HepG2 (cell line): ENCODE data around the gene HDAC10. TPM values are rescaled to one million over a fixed set of nuclear protein-coding genes. Genes with fewer than 3 reads are reported as not detected.

Source experiments
- CENPT ChIP-seq: sonication (generic); formaldehyde crosslinking; IDR thresholded peaks from 2 replicates; pipeline ENCODE4 v1.8.0; 2022; ENCODE audit warnings: low read depth, mild to moderate bottlenecking, moderate library complexity, missing genetic modification reagents
- CHD2 ChIP-seq: IDR thresholded peaks from 2 replicates; pipeline ENCODE4 v1.6.1; 2011; ENCODE audit warnings: low read depth, low read length, improper control_type of control experiment
- TBX2 ChIP-seq: sonication (generic); formaldehyde crosslinking; IDR thresholded peaks from 2 replicates; pipeline ENCODE4 v1.5.0; 2020; ENCODE audit warnings: missing genetic modification reagents, mild to moderate bottlenecking, borderline replicate concordance
- ZFY ChIP-seq: sonication (generic); formaldehyde crosslinking; IDR thresholded peaks from 2 replicates; pipeline ENCODE4 v1.4.0; 2020; ENCODE audit warnings: missing genetic modification reagents
- ZNF101 ChIP-seq: sonication (generic); formaldehyde crosslinking; IDR thresholded peaks from 2 replicates; pipeline ENCODE4 v1.4.0; 2020; ENCODE audit warnings: mild to moderate bottlenecking, low read depth, missing genetic modification reagents, borderline replicate concordance
- ZNF124 ChIP-seq: sonication (generic); formaldehyde crosslinking; IDR thresholded peaks from 2 replicates; pipeline ENCODE4 v1.4.0; 2020; ENCODE audit warnings: missing genetic modification reagents
- ZNF737 ChIP-seq: sonication (generic); formaldehyde crosslinking; IDR thresholded peaks from 2 replicates; pipeline ENCODE4 v1.5.0; 2020; ENCODE audit warnings: missing genetic modification reagents, mild to moderate bottlenecking, borderline replicate concordance
- ZNF891 ChIP-seq: sonication (generic); formaldehyde crosslinking; IDR thresholded peaks from 2 replicates; pipeline ENCODE4 v1.5.0; 2020; ENCODE audit warnings: mild to moderate bottlenecking, missing genetic modification reagents
- polyA plus RNA-seq, 8 experiments: library from polyadenylated mRNA; depleted of rRNA in 3 of 8; stranded (reverse) in 7 of 8; unstranded in 1 of 8; fragments of >200 nt; fragmentation: Illumina TruSeq in 4 of 8; extraction: Trizol in 4 of 8; gene quantifications; 2 replicates each; pipeline versions ENCODE4 v1.2.1 to v1.2.3, GENCODE V29; 2011 to 2016; ENCODE audit warnings: low read depth in 4 of 8, missing spikeins in 1 of 8, mixed read lengths in 1 of 8; ENCODE audit not compliant: insufficient read depth in 1 of 8
- total RNA-seq, 5 experiments: library from RNA; depleted of rRNA; stranded (reverse); fragments of >200 nt; fragmentation: Illumina TruSeq; extraction: Trizol; gene quantifications; 2 replicates each; pipeline ENCODE4 v1.2.3, GENCODE V29; 2016; ENCODE audit warnings: low read depth in 1 of 5
- TF ChIP-seq, protein P1 (sequence below): sonication (generic); formaldehyde crosslinking; IDR thresholded peaks from 2 replicates; pipeline ENCODE4 v1.4.0; 2020; ENCODE audit warnings: missing genetic modification reagents, mild to moderate bottlenecking, borderline replicate concordance
- TF ChIP-seq, protein P2 (sequence below): sonication (generic); formaldehyde crosslinking; IDR thresholded peaks from 2 replicates; pipeline ENCODE4 v1.8.0; 2022; ENCODE audit warnings: mild to moderate bottlenecking, missing genetic modification reagents, moderate library complexity
- TF ChIP-seq, protein P3 (sequence below): sonication (generic); formaldehyde crosslinking; IDR thresholded peaks from 2 replicates; pipeline ENCODE4 v1.4.0; 2020; ENCODE audit warnings: missing genetic modification reagents, borderline replicate concordance
- TF ChIP-seq, protein P4 (sequence below): sonication (generic); formaldehyde crosslinking; IDR thresholded peaks from 2 replicates; pipeline ENCODE4 v1.5.1; 2020; ENCODE audit warnings: mild to moderate bottlenecking, missing genetic modification reagents, moderate library complexity
- TF ChIP-seq, protein P5 (sequence below): sonication (generic); formaldehyde crosslinking; IDR thresholded peaks from 2 replicates; pipeline ENCODE4 v1.4.0; 2020; ENCODE audit warnings: missing genetic modification reagents
- TF ChIP-seq, protein P6 (sequence below): sonication (generic); formaldehyde crosslinking; IDR thresholded peaks from 2 replicates; pipeline ENCODE4 v1.4.0; 2020; ENCODE audit warnings: missing genetic modification reagents

HDAC10 gene
- total and polyA plus RNA-seq, 2 of the 13 experiments (the other 11 are each of a cell fraction or from before 2014, with no cell fraction given) = 13.9 to 14.9 TPM

DNA sequence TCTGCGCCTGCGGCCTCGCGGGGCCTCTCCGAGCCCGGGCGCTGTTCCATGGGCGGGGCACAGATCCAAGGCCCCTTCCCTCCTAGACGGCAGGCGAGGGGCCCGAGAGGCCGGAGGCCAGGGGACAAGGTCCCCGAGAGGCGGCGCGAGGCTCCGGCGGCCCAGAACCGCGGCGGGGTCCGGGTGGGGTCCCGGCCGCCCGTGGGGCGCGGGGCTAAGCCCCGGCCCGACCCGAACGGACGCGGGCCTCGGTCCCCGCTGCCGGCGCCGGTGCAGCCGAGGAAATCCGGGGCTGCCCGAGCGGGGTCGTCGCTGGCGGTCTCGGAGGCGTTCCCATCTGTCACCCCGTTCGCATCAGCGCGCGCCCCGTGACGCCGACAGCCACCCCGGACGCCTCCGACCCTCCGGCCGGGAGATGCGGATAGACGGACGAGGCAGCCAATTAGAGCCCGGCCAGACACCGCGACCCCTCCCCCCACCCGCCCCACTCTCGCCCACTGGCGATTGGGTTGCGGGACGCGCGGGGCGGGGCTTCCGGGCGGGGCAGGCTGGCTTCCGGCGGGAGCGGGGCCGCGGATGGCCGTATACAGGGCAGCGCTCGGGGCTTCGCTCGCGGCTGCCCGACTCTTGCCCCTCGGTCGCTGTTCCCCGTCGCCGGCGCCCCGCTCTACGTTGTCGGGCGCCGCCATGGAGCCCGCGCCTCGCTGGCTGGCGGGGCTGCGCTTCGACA is 50.4 kb downstream of the HDAC10 start, which contains the start of gene SELENOO (continued):
- TF ChIP-seq, protein P1, sequence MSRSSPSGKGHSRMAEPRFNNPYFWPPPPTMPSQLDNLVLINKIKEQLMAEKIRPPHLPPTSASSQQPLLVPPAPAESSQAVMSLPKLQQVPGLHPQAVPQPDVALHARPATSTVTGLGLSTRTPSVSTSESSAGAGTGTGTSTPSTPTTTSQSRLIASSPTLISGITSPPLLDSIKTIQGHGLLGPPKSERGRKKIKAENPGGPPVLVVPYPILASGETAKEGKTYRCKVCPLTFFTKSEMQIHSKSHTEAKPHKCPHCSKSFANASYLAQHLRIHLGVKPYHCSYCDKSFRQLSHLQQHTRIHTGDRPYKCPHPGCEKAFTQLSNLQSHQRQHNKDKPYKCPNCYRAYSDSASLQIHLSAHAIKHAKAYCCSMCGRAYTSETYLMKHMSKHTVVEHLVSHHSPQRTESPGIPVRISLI = 0 out of 2 replicates have a peak, but pooled peaks have one; percentile 38
- TF ChIP-seq ZNF737 = no peak
- TF ChIP-seq TBX2 (CRISPR knock-in tag) = peak; percentile 57; the same call in 1 of the 2 replicates
- peak; percentile 74 for TF ChIP-seq CHD2
- TF ChIP-seq, protein P2, sequence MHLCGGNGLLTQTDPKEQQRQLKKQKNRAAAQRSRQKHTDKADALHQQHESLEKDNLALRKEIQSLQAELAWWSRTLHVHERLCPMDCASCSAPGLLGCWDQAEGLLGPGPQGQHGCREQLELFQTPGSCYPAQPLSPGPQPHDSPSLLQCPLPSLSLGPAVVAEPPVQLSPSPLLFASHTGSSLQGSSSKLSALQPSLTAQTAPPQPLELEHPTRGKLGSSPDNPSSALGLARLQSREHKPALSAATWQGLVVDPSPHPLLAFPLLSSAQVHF = no peak
- TF ChIP-seq, protein P3, sequence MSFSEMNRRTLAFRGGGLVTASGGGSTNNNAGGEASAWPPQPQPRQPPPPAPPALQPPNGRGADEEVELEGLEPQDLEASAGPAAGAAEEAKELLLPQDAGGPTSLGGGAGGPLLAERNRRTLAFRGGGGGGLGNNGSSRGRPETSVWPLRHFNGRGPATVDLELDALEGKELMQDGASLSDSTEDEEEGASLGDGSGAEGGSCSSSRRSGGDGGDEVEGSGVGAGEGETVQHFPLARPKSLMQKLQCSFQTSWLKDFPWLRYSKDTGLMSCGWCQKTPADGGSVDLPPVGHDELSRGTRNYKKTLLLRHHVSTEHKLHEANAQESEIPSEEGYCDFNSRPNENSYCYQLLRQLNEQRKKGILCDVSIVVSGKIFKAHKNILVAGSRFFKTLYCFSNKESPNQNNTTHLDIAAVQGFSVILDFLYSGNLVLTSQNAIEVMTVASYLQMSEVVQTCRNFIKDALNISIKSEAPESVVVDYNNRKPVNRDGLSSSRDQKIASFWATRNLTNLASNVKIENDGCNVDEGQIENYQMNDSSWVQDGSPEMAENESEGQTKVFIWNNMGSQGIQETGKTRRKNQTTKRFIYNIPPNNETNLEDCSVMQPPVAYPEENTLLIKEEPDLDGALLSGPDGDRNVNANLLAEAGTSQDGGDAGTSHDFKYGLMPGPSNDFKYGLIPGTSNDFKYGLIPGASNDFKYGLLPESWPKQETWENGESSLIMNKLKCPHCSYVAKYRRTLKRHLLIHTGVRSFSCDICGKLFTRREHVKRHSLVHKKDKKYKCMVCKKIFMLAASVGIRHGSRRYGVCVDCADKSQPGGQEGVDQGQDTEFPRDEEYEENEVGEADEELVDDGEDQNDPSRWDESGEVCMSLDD = 0 out of 2 replicates have a peak, but pooled peaks have one; percentile 18
- TF ChIP-seq, protein P4, sequence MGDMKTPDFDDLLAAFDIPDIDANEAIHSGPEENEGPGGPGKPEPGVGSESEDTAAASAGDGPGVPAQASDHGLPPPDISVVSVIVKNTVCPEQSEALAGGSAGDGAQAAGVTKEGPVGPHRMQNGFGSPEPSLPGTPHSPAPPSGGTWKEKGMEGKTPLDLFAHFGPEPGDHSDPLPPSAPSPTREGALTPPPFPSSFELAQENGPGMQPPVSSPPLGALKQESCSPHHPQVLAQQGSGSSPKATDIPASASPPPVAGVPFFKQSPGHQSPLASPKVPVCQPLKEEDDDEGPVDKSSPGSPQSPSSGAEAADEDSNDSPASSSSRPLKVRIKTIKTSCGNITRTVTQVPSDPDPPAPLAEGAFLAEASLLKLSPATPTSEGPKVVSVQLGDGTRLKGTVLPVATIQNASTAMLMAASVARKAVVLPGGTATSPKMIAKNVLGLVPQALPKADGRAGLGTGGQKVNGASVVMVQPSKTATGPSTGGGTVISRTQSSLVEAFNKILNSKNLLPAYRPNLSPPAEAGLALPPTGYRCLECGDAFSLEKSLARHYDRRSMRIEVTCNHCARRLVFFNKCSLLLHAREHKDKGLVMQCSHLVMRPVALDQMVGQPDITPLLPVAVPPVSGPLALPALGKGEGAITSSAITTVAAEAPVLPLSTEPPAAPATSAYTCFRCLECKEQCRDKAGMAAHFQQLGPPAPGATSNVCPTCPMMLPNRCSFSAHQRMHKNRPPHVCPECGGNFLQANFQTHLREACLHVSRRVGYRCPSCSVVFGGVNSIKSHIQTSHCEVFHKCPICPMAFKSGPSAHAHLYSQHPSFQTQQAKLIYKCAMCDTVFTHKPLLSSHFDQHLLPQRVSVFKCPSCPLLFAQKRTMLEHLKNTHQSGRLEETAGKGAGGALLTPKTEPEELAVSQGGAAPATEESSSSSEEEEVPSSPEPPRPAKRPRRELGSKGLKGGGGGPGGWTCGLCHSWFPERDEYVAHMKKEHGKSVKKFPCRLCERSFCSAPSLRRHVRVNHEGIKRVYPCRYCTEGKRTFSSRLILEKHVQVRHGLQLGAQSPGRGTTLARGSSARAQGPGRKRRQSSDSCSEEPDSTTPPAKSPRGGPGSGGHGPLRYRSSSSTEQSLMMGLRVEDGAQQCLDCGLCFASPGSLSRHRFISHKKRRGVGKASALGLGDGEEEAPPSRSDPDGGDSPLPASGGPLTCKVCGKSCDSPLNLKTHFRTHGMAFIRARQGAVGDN = peak; percentile 48
- TF ChIP-seq ZNF101 = no peak
- 0 out of 2 replicates have a peak, but pooled peaks have one; percentile 9 for TF ChIP-seq ZNF891 (CRISPR knock-in tag)
- TF ChIP-seq ZNF124 (CRISPR knock-in tag) = no peak
- TF ChIP-seq, protein P5, sequence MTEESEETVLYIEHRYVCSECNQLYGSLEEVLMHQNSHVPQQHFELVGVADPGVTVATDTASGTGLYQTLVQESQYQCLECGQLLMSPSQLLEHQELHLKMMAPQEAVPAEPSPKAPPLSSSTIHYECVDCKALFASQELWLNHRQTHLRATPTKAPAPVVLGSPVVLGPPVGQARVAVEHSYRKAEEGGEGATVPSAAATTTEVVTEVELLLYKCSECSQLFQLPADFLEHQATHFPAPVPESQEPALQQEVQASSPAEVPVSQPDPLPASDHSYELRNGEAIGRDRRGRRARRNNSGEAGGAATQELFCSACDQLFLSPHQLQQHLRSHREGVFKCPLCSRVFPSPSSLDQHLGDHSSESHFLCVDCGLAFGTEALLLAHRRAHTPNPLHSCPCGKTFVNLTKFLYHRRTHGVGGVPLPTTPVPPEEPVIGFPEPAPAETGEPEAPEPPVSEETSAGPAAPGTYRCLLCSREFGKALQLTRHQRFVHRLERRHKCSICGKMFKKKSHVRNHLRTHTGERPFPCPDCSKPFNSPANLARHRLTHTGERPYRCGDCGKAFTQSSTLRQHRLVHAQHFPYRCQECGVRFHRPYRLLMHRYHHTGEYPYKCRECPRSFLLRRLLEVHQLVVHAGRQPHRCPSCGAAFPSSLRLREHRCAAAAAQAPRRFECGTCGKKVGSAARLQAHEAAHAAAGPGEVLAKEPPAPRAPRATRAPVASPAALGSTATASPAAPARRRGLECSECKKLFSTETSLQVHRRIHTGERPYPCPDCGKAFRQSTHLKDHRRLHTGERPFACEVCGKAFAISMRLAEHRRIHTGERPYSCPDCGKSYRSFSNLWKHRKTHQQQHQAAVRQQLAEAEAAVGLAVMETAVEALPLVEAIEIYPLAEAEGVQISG (CRISPR knock-in tag) = peak; percentile 51
- no peak for TF ChIP-seq CENPT (CRISPR knock-in tag)
- TF ChIP-seq ZFY (CRISPR knock-in tag) = peak; percentile 67; the same call in 1 of the 2 replicates
- TF ChIP-seq, protein P6, sequence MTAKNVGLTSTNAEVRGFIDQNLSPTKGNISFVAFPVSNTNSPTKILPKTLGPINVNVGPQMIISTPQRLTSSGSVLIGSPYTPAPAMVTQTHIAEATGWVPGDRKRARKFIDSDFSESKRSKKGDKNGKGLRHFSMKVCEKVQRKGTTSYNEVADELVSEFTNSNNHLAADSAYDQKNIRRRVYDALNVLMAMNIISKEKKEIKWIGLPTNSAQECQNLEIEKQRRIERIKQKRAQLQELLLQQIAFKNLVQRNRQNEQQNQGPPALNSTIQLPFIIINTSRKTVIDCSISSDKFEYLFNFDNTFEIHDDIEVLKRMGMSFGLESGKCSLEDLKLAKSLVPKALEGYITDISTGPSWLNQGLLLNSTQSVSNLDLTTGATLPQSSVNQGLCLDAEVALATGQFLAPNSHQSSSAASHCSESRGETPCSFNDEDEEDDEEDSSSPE (CRISPR knock-in tag) = peak; percentile 61; the same call in 1 of the 2 replicates
